ENCODE data around the gene RBM24.

- no peak for TF ChIP-seq GATA2 (IDR thresholded peaks at IDR 0.05; ENCODE audit: low read depth, low read length)
- TF ChIP-seq GATA3 (IDR thresholded peaks at IDR 0.05; ENCODE audit: low read depth, low read length): no peak
These were observed 30.9 kb upstream of the RBM24 start for GRCh38 chr6:17250237-17250636.
